Effector memory CD8-positive, alpha-beta T cell (primary cell): ENCODE measurements around the gene CS.
"Not testable (repeated sequence)": the region's sequence is repeated elsewhere in the genome, so short reads cannot be mapped to it uniquely, and the experiment has no call there.

Experiments
- ATAC-seq: fragments of 150-1000 bp; cut with Tn5 transposase; replicated peaks from 2 replicates; pipeline ENCODE4 v1.10.0; 2021; ENCODE audit warnings: mild to moderate bottlenecking, moderate library complexity
- DNase-seq, 3 experiments: peaks; one replicate each; pipeline ENCODE4 v3.0.0; 2021
- H3K27ac Mint-ChIP-seq, 2 donors: one replicate each; pipeline ENCODE4 v1.8.0; 2022; ENCODE audit warnings: mild to moderate bottlenecking in 2 of 2, mixed read lengths in 2 of 2, moderate library complexity in 2 of 2
- H3K27me3 Mint-ChIP-seq, 2 donors: one replicate each; pipeline ENCODE4 v1.8.0; 2022; ENCODE audit warnings: mixed read lengths in 2 of 2
- H3K36me3 Mint-ChIP-seq: one replicate; pipeline ENCODE4 v1.8.0; 2022; ENCODE audit warnings: mild to moderate bottlenecking, moderate library complexity, mixed read lengths; ENCODE audit not compliant: insufficient read depth
- H3K4me1 Mint-ChIP-seq, 2 donors: one replicate each; pipeline ENCODE4 v1.8.0; 2022; ENCODE audit warnings: low read depth in 2 of 2, mixed read lengths in 2 of 2
- H3K4me3 Mint-ChIP-seq, 2 donors: one replicate each; pipeline ENCODE4 v1.8.0; 2022; ENCODE audit warnings: mild to moderate bottlenecking in 2 of 2, mixed read lengths in 2 of 2, moderate library complexity in 2 of 2
- H3K9me3 Mint-ChIP-seq, 2 donors: one replicate each; pipeline ENCODE4 v1.8.0; 2022; ENCODE audit warnings: mixed read lengths in 2 of 2

The CS gene

DNA sequence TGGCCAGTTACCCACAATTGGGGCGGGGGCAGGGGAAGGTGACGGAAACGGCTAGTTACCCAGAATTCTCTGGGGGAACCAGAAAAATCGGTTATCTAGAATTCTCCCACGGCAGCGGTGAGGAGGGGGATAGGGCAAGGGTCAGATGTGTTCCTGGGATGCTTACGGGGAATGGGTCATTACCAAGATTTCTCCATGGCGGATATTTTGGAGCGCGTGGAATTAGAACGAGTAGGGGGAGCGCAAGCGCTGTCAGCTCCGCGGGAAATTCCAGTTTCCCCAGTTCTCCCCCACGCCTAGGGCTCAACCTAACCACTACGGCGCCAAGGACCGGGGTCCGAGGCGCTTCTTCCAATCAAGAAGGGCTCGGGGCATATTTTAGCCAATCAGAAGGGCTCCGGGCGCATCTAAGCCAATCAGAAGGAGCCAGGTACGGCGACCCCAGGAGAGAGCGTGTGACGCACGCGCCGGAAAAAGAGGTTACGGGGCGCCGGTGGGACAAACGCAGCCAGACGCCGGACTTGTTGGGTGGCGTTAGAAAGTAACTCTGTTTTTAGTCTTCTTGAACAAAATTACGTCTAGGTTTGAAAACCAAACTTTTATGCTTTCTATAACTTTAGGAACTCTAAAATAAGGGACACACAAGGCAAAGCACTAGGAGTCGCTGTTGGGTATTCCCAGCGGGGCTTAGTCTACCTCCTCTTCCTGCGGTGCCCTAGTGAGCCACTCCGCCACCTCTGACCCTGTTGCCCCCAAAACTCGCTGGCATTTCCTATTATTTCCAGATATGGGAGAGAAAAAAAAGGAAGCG is 33.8 kb upstream of the CS start, which contains the start of gene PAN2:
Gene PAN2, minus strand, starts transcription at position 322 of the 811 bp plus-strand sequence. CDS start 906 bp downstream, outside the sequence.
- ATAC-seq (peak; percentile 86), DNase-seq (peak; percentile 89 to 91 (median 89))
- Mint-ChIP-seq H3K27ac (peak within 1 kb of the TSS; percentile 100), H3K27me3 (no peaks in the 10 kb centered on the region), H3K9me3 (no peaks in the 10 kb centered on the region), H3K4me3 (peak within 1 kb of the TSS; percentile 91 to 94), H3K4me1 (peaks cover 18 to 25% of the 10 kb centered on the region in 2 donors), H3K36me3 (peaks cover 24% of the 10 kb centered on the region)

DNA sequence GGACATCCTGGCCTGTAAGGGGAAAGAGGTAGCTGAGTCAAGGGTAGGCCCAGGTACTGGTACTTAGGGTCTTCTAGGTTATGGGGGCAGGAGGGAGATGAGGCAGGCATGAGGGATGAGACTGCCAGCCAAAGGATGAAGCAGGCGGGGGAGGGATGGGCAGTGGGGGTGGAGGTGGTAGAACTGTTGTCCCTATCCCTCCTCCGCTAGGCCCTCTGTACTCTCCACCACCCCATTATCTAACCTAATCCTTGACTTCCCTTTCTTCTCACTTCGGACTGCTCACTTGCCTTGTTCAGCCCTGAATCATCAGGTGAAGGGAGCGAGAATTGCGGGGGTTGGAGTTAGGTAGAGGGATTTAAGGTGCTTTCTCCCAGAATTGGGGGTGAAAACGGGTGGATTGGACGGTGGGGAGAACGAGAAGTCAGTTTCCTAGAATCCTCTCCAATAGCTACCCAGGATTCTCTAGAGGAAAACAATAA is 33.1 kb upstream of the CS start:
- DNase-seq (peak in 1 of 3 experiments; percentile 4), ATAC-seq (peak; percentile 2)
- no peaks in the 10 kb centered on the region for H3K9me3 Mint-ChIP-seq
- H3K4me1 Mint-ChIP-seq: peaks cover 13 to 19% of the 10 kb centered on the region in 2 donors
- H3K36me3 Mint-ChIP-seq: peaks cover 21% of the 10 kb centered on the region
- no peaks in the 10 kb centered on the region for H3K27me3 Mint-ChIP-seq
- peak overlapping the region; percentile 100 for H3K27ac Mint-ChIP-seq
- peak overlapping the region; percentile 91 to 94 for H3K4me3 Mint-ChIP-seq

DNA sequence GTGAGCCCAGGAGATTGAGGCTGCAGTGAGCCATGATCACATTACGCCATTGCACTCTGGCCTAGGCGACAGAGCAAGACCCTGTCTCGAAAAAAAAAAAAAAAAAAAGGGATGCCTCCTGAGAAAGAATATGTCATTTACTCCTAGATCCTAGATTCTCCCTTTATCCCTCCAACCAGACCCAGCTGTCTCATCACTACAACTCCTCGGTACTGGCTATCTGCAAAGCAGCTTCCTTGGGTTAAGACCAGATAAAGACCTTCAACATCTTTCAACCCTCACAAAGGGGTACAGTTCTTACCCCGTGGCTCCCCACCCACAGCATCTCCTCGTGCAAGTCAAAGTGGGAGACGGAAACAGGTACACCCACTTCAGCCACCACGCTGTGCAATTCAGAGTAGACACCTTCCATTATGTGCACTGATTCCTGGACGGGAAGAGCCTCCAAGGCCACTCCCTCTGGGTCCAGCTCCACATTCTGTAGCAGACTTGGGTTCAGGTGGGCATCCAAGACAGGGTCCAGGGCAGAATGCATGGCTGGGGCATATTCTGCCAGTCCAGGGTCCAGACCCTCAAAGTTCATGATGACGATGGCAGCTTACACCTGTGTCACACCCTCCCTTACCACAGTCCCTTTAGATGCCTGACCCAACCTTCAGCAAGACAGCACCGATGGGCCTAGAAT is 32.5 kb upstream of the CS start:
- ATAC-seq: no peak
- H3K4me1 Mint-ChIP-seq: peaks cover 12 to 18% of the 10 kb centered on the region in 2 donors
- peak overlapping the region; percentile 100 for H3K27ac Mint-ChIP-seq
- peak overlapping the region; percentile 91 to 94 for H3K4me3 Mint-ChIP-seq
- no peaks in the 10 kb centered on the region for H3K9me3 Mint-ChIP-seq
- H3K36me3 Mint-ChIP-seq: peaks cover 21% of the 10 kb centered on the region
- no peaks in the 10 kb centered on the region for H3K27me3 Mint-ChIP-seq
- DNase-seq: no peak

DNA sequence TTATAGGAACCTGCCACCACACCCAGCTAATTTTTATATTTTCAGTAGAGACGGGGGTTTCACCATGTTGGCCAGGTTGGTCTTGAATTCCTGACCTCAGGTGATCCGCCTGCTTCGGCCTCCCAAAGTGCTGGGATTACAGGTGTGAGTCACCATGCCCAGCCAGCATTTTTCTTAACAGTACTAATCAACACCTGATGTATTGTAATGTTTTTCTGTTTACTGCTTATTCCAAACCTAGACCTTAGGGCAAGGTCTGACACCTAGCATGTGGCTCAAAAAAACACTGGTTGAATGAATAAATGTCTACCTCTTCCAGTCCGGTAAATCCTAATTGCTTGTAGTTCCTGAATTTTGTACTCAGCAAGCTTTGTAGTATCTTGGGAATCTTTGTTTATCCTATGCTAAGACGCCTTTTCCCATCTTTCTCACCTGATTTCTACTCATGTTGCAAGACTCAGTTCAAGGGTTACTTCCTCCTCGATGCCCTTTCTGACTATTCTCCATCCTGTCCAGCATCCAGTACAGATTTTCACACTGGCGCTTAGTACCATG is 30.9 kb upstream of the CS start:
- peak overlapping the region in 1 of 2 donors; percentile 100 for H3K27ac Mint-ChIP-seq
- H3K9me3 Mint-ChIP-seq: no peaks in the 10 kb centered on the region
- H3K36me3 Mint-ChIP-seq: peaks cover 28% of the 10 kb centered on the region
- no peaks in the 10 kb centered on the region for H3K27me3 Mint-ChIP-seq
- ATAC-seq (no peak), DNase-seq (no peak)
- H3K4me1 Mint-ChIP-seq: peaks cover 12 to 18% of the 10 kb centered on the region in 2 donors
- no peak overlapping the region for H3K4me3 Mint-ChIP-seq

DNA sequence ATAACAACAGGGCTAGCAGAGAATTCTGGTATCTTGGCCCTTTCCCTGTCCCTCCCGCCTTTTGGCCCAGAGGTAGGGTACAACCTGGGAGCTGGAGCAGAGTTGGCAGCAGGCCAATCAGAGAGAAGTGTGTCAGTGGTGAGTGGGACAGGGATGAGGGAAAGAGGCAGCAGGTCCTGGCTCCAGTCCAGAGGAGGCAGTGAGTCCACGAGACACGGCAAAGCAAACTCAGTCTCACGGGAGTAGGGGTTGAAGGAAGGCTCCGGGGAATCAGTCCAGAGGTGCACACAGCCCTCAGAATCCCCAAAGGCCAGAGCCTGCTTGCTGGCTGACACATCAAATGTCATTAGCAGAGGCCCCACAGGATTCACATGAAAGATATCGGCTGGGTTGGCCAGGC is 26.4 kb upstream of the CS start:
- Mint-ChIP-seq H3K9me3 (no peaks in the 10 kb centered on the region), H3K27ac (no peak overlapping the region), H3K36me3 (peaks cover 35% of the 10 kb centered on the region)

DNA sequence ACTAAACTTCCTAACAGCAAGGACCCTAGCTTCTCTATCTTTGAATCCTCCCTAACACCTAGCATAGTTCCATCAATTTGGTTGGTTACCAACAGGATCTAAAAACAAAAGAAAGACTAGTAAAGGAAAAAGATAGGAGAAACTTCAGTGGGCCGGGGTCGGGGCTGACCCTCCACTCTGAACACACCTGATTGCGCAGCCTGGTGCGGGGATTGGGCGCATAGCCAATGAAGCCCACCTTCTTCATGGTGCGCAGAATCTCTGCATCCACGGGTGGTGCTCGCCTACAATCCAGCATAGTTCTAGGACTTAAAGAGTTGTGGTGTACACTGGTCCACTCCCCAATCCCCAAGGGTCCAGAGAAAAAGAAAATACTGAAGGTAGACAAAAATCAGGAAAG is 26.0 kb upstream of the CS start:
- peaks cover 35% of the 10 kb centered on the region for H3K36me3 Mint-ChIP-seq
- no peak for ATAC-seq
- no peak overlapping the region for H3K27ac Mint-ChIP-seq
- H3K9me3 Mint-ChIP-seq: no peaks in the 10 kb centered on the region
- no peak for DNase-seq
- no peaks in the 10 kb centered on the region for H3K4me1 Mint-ChIP-seq
- H3K4me3 Mint-ChIP-seq: no peak overlapping the region
- H3K27me3 Mint-ChIP-seq: no peaks in the 10 kb centered on the region

More for the DNA sequence above, 26.4 kb upstream of the CS start:
- Mint-ChIP-seq H3K4me1 (no peaks in the 10 kb centered on the region), H3K4me3 (no peak overlapping the region), H3K27me3 (no peaks in the 10 kb centered on the region)
- DNase-seq: no peak
- ATAC-seq: no peak

DNA sequence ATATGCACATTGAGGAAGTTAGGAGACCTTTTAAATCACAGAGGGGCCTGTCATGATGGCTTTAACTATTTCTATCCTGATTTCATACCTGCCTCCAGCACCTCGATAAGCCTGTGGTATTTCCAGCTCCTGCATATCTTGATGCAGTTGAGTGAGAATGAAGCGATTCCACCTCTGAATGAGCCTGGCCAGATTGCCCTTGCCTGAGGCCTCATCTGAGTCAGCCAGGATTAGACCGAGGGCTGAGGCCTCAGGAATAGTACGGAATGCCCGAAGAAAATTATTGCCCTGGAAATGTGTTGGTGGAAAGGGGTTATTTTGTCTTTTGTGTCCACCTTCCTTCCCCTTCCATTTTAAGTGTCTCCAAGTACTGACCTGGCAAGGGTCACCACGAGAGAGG is 24.1 kb upstream of the CS start:
- Mint-ChIP-seq H3K36me3 (peaks cover 46% of the 10 kb centered on the region), H3K4me3 (no peak overlapping the region), H3K9me3 (no peaks in the 10 kb centered on the region), H3K27me3 (no peaks in the 10 kb centered on the region), H3K27ac (peak overlapping the region in 1 of 2 donors; percentile 8), H3K4me1 (no peaks in the 10 kb centered on the region)
- no peak for DNase-seq
- ATAC-seq: no peak

DNA sequence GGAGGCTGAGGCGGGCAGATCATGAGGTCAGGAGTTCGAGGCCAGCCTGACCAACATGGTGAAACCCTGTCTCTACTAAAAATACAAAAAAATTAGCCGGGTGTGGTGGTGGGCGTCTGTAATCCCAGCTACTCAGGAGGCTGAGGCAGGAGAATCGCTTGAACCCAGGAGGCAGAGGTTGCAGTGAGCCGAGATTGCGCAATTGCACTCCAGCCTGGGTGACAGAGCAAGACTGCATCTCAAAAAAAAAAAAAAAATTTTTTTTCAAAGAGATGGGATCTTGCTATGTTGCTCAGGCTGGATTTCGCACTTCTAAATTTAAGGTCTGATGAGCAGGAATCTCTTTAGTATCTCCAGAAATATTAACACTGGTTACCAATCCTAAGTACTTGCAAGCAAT is 21.5 kb upstream of the CS start:
- not testable (repeated sequence) for H3K4me3 Mint-ChIP-seq, H3K9me3 Mint-ChIP-seq, H3K27ac Mint-ChIP-seq, H3K27me3 Mint-ChIP-seq, DNase-seq, H3K4me1 Mint-ChIP-seq, ATAC-seq
- H3K36me3 Mint-ChIP-seq: peaks cover 47% of the 10 kb centered on the region

DNA sequence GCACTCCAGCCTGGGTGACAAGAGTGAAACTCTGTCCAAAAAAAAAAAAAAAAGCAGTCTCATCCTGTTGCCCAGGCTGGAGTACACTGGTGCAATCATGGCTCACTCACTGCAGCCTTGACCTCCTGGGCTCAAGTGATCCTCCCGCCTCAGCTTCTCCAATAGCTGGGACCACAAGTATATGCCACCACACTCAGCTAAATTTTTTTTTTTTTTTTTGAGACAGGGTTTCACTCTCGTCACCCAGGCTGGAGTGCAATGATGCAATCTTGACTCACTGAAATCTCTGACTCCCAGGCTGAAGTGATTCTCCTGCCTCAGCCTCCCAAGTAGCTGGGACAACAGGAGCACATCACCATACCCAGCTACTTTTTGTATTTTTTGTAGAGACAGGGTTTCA is 20.9 kb upstream of the CS start:
- Mint-ChIP-seq H3K36me3 (peaks cover 43% of the 10 kb centered on the region), H3K9me3 (no peaks in the 10 kb centered on the region), H3K4me1 (no peaks in the 10 kb centered on the region), H3K27ac (no peak overlapping the region), H3K27me3 (no peaks in the 10 kb centered on the region), H3K4me3 (no peak overlapping the region)
- DNase-seq (no peak), ATAC-seq (no peak)

DNA sequence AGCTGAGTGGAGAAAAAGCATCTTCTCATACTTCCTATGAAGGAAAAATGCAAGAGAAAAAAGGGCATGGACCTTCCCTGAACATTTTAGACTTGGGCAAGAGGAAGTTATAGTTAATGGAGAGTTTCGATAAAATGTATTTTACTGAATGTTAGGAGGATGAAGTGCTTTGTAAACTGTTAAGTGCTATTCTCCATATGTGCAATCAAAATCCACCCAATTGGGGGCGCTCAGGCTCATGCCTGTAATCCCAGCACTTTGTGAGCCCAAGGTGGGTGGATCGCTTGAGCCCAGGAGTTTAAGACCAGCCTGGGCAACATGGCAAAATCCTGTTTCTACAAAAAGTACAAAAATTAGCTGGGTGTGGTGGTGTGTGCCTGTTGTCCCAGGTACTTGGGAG is 17.5 kb upstream of the CS start:
- Mint-ChIP-seq H3K9me3 (no peaks in the 10 kb centered on the region), H3K4me3 (no peak overlapping the region), H3K4me1 (peaks cover 9 to 13% of the 10 kb centered on the region in 2 donors), H3K27ac (peak overlapping the region in 1 of 2 donors; percentile 10), H3K27me3 (no peaks in the 10 kb centered on the region), H3K36me3 (peaks cover 51% of the 10 kb centered on the region)
- DNase-seq (no peak), ATAC-seq (no peak)

DNA sequence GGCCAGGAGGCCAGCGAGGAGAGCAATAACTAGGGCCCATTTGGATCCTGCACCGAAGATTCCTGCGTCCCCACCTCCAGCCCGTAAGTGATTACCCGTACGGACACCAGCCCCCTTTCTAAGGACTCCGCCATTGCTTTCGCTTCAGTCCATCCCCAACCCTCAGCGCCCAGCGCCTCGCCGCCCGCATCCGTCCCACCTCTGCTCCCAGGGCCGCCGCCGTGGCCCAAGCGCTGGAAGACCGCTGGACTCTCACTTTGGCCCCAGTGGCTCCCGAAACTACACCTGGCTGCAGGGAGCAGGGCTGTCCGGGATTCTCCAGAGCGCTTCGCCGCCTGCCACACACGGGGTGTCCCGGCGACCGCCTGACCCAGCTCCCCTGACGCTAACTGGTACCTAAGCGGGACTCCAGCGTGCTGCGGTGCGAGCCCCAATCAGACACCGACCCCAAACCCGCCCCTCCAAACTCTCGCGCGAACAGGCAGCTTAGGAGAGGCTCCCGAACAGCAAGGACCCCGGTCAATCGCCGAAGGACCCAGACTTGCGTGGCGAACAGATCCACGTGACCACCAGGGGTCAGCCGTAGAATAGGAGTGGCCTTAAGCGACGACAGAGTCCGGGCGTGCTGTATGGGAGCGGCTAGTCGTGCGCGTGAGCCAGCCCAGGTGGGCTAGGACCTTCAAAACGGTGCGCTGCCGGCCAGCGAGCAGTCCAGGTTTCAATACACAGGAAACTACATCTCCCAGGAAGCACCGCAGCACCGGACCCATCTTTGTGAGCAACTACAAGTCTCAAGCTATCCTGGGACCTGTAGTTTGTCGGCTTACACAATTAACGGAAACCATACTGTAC is 15.7 kb upstream of the CS start, which contains the start of gene CNPY2:
Gene CNPY2, minus strand, starts transcription at position 367 of the 852 bp plus-strand sequence. CDS start 771 bp downstream, outside the sequence.
- ATAC-seq (peak; percentile 91), DNase-seq (peak; percentile 84 to 91 (median 90))
- Mint-ChIP-seq H3K9me3 (no peaks in the 10 kb centered on the region), H3K4me3 (peak within 1 kb of the TSS; percentile 97 to 99), H3K4me1 (peaks cover 9 to 13% of the 10 kb centered on the region in 2 donors), H3K36me3 (peaks cover 44% of the 10 kb centered on the region), H3K27me3 (no peaks in the 10 kb centered on the region), H3K27ac (peak within 1 kb of the TSS; percentile 99)

DNA sequence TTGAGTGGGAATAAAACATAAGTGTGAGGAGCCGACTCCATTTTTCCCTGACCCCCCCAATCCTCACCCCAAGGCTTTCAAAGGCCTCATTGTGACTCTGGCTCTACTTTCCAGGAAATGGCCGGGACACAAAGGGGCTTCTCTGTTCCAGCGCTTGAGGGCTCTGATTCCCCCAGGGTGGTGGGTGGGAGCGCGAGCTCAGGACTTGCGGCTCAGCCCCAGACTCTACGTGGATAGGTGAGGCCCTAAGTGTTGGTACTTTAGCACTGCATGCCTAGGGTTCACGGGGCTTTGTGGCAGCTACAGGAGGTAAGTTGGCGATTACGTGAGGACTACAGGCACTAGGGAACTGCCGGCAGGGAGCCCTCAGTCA is 15.1 kb upstream of the CS start:
- H3K4me3 Mint-ChIP-seq: peak overlapping the region; percentile 97 to 99
- DNase-seq: peak in 1 of 3 experiments; percentile 16
- ATAC-seq: peak; percentile 0
- no peaks in the 10 kb centered on the region for H3K27me3 Mint-ChIP-seq
- peak overlapping the region; percentile 99 for H3K27ac Mint-ChIP-seq
- peaks cover 40% of the 10 kb centered on the region for H3K36me3 Mint-ChIP-seq
- H3K4me1 Mint-ChIP-seq: peaks cover 9 to 13% of the 10 kb centered on the region in 2 donors
- H3K9me3 Mint-ChIP-seq: no peaks in the 10 kb centered on the region

DNA sequence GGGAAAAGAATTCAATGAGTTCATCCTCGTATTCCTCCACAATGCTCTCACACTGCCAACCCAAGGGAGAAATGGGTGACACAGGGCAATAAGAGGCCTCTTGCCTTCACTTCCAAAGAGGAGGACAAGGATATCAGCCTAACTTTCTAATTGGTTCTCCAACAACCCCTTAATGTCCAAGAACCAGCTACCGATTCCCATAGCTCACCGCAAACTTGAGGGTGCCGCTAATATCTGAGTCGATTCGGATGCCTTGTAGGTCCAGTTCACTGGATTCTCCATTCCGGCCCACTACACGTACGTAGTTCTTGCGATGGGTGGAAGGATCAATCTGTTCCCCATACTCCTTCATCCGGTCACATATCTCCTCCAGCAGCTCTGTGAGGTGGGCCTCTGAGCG is 10.9 kb upstream of the CS start:
- Mint-ChIP-seq H3K27ac (peak overlapping the region in 1 of 2 donors; percentile 65), H3K4me1 (peaks cover 9 to 13% of the 10 kb centered on the region in 2 donors), H3K4me3 (no peak overlapping the region), H3K36me3 (peaks cover 51% of the 10 kb centered on the region), H3K9me3 (no peaks in the 10 kb centered on the region), H3K27me3 (no peaks in the 10 kb centered on the region)
- ATAC-seq (no peak), DNase-seq (no peak)
